ENCODE results near the gene HAVCR2.

The HAVCR2 gene

GRCh38 chr5:157108976-157109375 lies at the start of gene HAVCR2:
Gene HAVCR2 (minus strand): TSS chr5:157109044. CDS start chr5:157108983, 61 bp downstream.
- peak; percentile 58 for DNase-seq (ENCODE audit: low spot score)

- peak; percentile 25 for DNase-seq (ENCODE audit: low spot score)
Observed at GRCh38 chr5:157157293-157157891, 48.5 kb upstream of the HAVCR2 start.

GRCh38 chr5:157155297-157155696 lies 46.5 kb upstream of the HAVCR2 start:
- DNase-seq (ENCODE audit: low spot score): no peak

GRCh38 chr5:157150995-157151394 lies 42.2 kb upstream of the HAVCR2 start:
- DNase-seq (ENCODE audit: low spot score): no peak

- DNase-seq (ENCODE audit: low spot score): peak; percentile 94
Observed at GRCh38 chr5:157148734-157149615, 40.1 kb upstream of the HAVCR2 start.

GRCh38 chr5:157143127-157143971 lies 34.5 kb upstream of the HAVCR2 start:
- DNase-seq (ENCODE audit: low spot score): peak; percentile 42

GRCh38 chr5:157142317-157143126 lies 33.7 kb upstream of the HAVCR2 start, which contains the start of gene MED7:
Gene MED7 (minus strand): TSS chr5:157142865. CDS start chr5:157139431, 3,434 bp downstream.
- DNase-seq (ENCODE audit: low spot score): peak; percentile 98

- DNase-seq (ENCODE audit: low spot score): no peak
Observed at GRCh38 chr5:157137691-157138090, 28.8 kb upstream of the HAVCR2 start.

- no peak for DNase-seq (ENCODE audit: low spot score)
Observed at GRCh38 chr5:157132281-157132612, 23.4 kb upstream of the HAVCR2 start.

GRCh38 chr5:157130925-157131324 lies 22.1 kb upstream of the HAVCR2 start:
- no peak for DNase-seq (ENCODE audit: low spot score)

- DNase-seq (ENCODE audit: low spot score): no peak
Observed at GRCh38 chr5:157121709-157122108, 12.9 kb upstream of the HAVCR2 start.

GRCh38 chr5:157120102-157120501 lies 11.3 kb upstream of the HAVCR2 start:
- DNase-seq (ENCODE audit: low spot score): no peak

- DNase-seq (ENCODE audit: low spot score): no peak
Observed at GRCh38 chr5:157116483-157116954, 7.7 kb upstream of the HAVCR2 start.

- DNase-seq (ENCODE audit: low spot score): no peak
Observed at GRCh38 chr5:157115502-157115901, 6.7 kb upstream of the HAVCR2 start.

- DNase-seq (ENCODE audit: low spot score): no peak
Observed at GRCh38 chr5:157115012-157115411, 6.2 kb upstream of the HAVCR2 start.

GRCh38 chr5:157113002-157113401 lies 4.2 kb upstream of the HAVCR2 start:
- DNase-seq (ENCODE audit: low spot score): no peak

GRCh38 chr5:157109744-157110143 lies 900 bp upstream of the HAVCR2 start:
- DNase-seq (ENCODE audit: low spot score): peak; percentile 50

- no peak for DNase-seq (ENCODE audit: low spot score)
Observed at GRCh38 chr5:157107508-157107907, 1.3 kb downstream of the HAVCR2 start.

GRCh38 chr5:157106630-157107461 lies 2.0 kb downstream of the HAVCR2 start:
- DNase-seq (ENCODE audit: low spot score): peak; percentile 31

GRCh38 chr5:157100140-157100679 lies 8.6 kb downstream of the HAVCR2 start:
- DNase-seq (ENCODE audit: low spot score): no peak

All from CD4-positive, alpha-beta T cell treated with Interleukin-2 at 100 ng/mL for 4 hours (primary cell).